Adrenal gland (tissue), 5 donors: Measurements from ENCODE around the gene BHLHE23.

Experiments
- POLR2A ChIP-seq, 2 donors: fragments of 450-650 bp; IDR thresholded peaks; one replicate each; pipeline ENCODE4 v1.6.1; 2017; ENCODE audit warnings: antibody characterized with exemption in 2 of 2, mild to moderate bottlenecking in 2 of 2, moderate library complexity in 1 of 2
- TF ChIP-seq, protein P1 (sequence below), 6 experiments: fragments of 450-650 bp in 4 of 6; fragments of 200-600 bp in 2 of 6; sonication (generic) in 1 of 6; IDR thresholded peaks; 1 replicate in 5 of 6; 2 replicates in 1 of 6; pipeline versions ENCODE4 v1.5.1 to v1.8.0; 2016 to 2021; ENCODE audit warnings: antibody characterized with exemption in 6 of 6, mild to moderate bottlenecking in 2 of 6, moderate library complexity in 1 of 6
- donor health status: DM: no; HTN: no; CAD: no.

DNA sequence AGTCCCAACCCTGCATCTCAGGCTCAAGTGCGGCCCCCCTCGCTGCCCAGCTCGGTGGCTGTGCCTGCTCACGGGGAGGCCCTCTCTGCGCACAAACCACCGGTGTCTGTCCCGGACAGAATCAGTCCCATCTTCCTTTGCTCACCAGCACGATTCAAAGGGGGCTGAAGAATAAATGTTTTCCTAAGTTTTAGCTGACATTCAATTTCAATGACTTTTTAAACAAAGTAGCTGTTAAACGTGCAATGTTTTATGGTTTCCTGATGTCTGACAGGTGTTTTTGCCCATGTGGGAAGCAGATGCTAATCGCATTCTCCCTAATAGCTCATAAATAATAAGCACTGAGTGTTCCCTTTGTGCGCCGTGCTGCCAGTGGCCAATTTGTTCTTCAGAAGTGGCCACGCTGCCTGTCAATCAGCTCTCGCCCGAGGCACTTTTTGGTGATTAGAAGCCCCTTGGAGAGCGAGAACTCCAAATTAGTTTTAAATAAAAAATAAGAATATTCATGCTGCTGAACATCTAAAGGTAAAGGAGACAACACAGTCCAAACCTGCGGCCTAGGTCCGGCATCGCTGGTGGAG is 26.3 kb downstream of the BHLHE23 start:
- TF ChIP-seq, protein P1, sequence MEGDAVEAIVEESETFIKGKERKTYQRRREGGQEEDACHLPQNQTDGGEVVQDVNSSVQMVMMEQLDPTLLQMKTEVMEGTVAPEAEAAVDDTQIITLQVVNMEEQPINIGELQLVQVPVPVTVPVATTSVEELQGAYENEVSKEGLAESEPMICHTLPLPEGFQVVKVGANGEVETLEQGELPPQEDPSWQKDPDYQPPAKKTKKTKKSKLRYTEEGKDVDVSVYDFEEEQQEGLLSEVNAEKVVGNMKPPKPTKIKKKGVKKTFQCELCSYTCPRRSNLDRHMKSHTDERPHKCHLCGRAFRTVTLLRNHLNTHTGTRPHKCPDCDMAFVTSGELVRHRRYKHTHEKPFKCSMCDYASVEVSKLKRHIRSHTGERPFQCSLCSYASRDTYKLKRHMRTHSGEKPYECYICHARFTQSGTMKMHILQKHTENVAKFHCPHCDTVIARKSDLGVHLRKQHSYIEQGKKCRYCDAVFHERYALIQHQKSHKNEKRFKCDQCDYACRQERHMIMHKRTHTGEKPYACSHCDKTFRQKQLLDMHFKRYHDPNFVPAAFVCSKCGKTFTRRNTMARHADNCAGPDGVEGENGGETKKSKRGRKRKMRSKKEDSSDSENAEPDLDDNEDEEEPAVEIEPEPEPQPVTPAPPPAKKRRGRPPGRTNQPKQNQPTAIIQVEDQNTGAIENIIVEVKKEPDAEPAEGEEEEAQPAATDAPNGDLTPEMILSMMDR (IDR thresholded peaks at IDR 0.05), result no peak
- no peak for TF ChIP-seq POLR2A (IDR thresholded peaks at IDR 0.05)
